H7 (cell line): ENCODE measurements around the gene SLC6A6. TPM values are rescaled to one million over a fixed set of nuclear protein-coding genes. Genes with fewer than 3 reads are reported as not detected.

Source experiments
- DNase-seq: peaks from one replicate; pipeline ENCODE4 v3.0.0; 2012
- H3K27me3 ChIP-seq: 2 replicates; pipeline ENCODE4 v1.6.0; 2011; ENCODE audit warnings: mild to moderate bottlenecking, low read length; ENCODE audit not compliant: control insufficient read depth, insufficient read depth
- H3K36me3 ChIP-seq: replicated peaks from 2 replicates; pipeline ENCODE4 v1.5.1; 2011; ENCODE audit warnings: low read length; ENCODE audit not compliant: control insufficient read depth, insufficient read depth
- H3K4me3 ChIP-seq: 2 replicates; pipeline ENCODE4 v1.5.1; 2011; ENCODE audit warnings: low read depth, mild to moderate bottlenecking, control low read depth, low read length, moderate library complexity; ENCODE audit not compliant: insufficient read depth
- total RNA-seq: library from RNA; depleted of rRNA; stranded (reverse); fragments of >200 nt; shearing (Covaris generic); gene quantifications from 2 replicates; pipeline ENCODE4 v1.2.3, GENCODE V29; 2014

The SLC6A6 gene
- total RNA-seq, 1 experiment from 2014 or later = 88.8 TPM

- Histone ChIP-seq H3K4me3 (no peak overlapping the region), H3K27me3 (no peaks in the 10 kb centered on the region), H3K36me3 (peaks cover 8% of the 10 kb centered on the region)
- peak; percentile 72 for DNase-seq
Observed at GRCh38 chr3:14413381-14414071, 11.1 kb downstream of the SLC6A6 start.

- Histone ChIP-seq H3K4me3 (no peak overlapping the region), H3K36me3 (peaks cover 10% of the 10 kb centered on the region)
- DNase-seq = no peak
Observed at GRCh38 chr3:14414846-14415464, 12.5 kb downstream of the SLC6A6 start.

GRCh38 chr3:14415501-14415900 is 13.1 kb downstream of the SLC6A6 start:
- H3K27me3 ChIP-seq = no peaks in the 10 kb centered on the region
- no peak overlapping the region for H3K4me3 ChIP-seq
- DNase-seq = no peak
- peaks cover 10% of the 10 kb centered on the region for H3K36me3 ChIP-seq

More at GRCh38 chr3:14414846-14415464, 12.5 kb downstream of the SLC6A6 start:
- no peaks in the 10 kb centered on the region for H3K27me3 ChIP-seq

GRCh38 chr3:14416453-14416852 is 14.0 kb downstream of the SLC6A6 start:
- no peak for DNase-seq
- H3K27me3 ChIP-seq = no peaks in the 10 kb centered on the region
- peaks cover 10% of the 10 kb centered on the region for H3K36me3 ChIP-seq
- H3K4me3 ChIP-seq = no peak overlapping the region

GRCh38 chr3:14418296-14419250 is 16.2 kb downstream of the SLC6A6 start:
- DNase-seq = peak; percentile 80
- H3K4me3 ChIP-seq = no peak overlapping the region
- H3K36me3 ChIP-seq = peaks cover 14% of the 10 kb centered on the region
- no peaks in the 10 kb centered on the region for H3K27me3 ChIP-seq

- H3K36me3 ChIP-seq = peaks cover 10% of the 10 kb centered on the region
- H3K4me3 ChIP-seq = no peak overlapping the region
- DNase-seq = peak; percentile 90
- H3K27me3 ChIP-seq = no peaks in the 10 kb centered on the region
Observed at GRCh38 chr3:14422016-14422963, 19.9 kb downstream of the SLC6A6 start.

GRCh38 chr3:14423197-14423743 is 20.9 kb downstream of the SLC6A6 start:
- no peak for DNase-seq
- peaks cover 7% of the 10 kb centered on the region for H3K36me3 ChIP-seq
- H3K4me3 ChIP-seq = no peak overlapping the region
- H3K27me3 ChIP-seq = no peaks in the 10 kb centered on the region

- DNase-seq = no peak
Observed at GRCh38 chr3:14423963-14424362, 21.6 kb downstream of the SLC6A6 start.

GRCh38 chr3:14424711-14425580 is 22.5 kb downstream of the SLC6A6 start:
- DNase-seq = no peak
- peaks cover 4% of the 10 kb centered on the region for H3K36me3 ChIP-seq
- no peak overlapping the region for H3K4me3 ChIP-seq

More at GRCh38 chr3:14423963-14424362, 21.6 kb downstream of the SLC6A6 start:
- Histone ChIP-seq H3K36me3 (peaks cover 4% of the 10 kb centered on the region), H3K4me3 (no peak overlapping the region), H3K27me3 (no peaks in the 10 kb centered on the region)

GRCh38 chr3:14425581-14426304 is 23.3 kb downstream of the SLC6A6 start:
- H3K4me3 ChIP-seq = no peak overlapping the region
- no peaks in the 10 kb centered on the region for H3K27me3 ChIP-seq
- peaks cover 4% of the 10 kb centered on the region for H3K36me3 ChIP-seq
- peak; percentile 64 for DNase-seq

More at GRCh38 chr3:14424711-14425580, 22.5 kb downstream of the SLC6A6 start:
- H3K27me3 ChIP-seq = no peaks in the 10 kb centered on the region

GRCh38 chr3:14426305-14426620 is 23.9 kb downstream of the SLC6A6 start:
- Histone ChIP-seq H3K27me3 (no peaks in the 10 kb centered on the region), H3K4me3 (no peak overlapping the region), H3K36me3 (peaks cover 4% of the 10 kb centered on the region)
- no peak for DNase-seq
